CD4-positive, alpha-beta T cell treated with Interferon gamma for 1 hour (primary cell): ENCODE measurements around the gene LRRC47.

Experiments
- DNase-seq: peaks from one replicate; pipeline ENCODE4 v3.0.0-alpha.2; 2020

Gene LRRC47

DNA sequence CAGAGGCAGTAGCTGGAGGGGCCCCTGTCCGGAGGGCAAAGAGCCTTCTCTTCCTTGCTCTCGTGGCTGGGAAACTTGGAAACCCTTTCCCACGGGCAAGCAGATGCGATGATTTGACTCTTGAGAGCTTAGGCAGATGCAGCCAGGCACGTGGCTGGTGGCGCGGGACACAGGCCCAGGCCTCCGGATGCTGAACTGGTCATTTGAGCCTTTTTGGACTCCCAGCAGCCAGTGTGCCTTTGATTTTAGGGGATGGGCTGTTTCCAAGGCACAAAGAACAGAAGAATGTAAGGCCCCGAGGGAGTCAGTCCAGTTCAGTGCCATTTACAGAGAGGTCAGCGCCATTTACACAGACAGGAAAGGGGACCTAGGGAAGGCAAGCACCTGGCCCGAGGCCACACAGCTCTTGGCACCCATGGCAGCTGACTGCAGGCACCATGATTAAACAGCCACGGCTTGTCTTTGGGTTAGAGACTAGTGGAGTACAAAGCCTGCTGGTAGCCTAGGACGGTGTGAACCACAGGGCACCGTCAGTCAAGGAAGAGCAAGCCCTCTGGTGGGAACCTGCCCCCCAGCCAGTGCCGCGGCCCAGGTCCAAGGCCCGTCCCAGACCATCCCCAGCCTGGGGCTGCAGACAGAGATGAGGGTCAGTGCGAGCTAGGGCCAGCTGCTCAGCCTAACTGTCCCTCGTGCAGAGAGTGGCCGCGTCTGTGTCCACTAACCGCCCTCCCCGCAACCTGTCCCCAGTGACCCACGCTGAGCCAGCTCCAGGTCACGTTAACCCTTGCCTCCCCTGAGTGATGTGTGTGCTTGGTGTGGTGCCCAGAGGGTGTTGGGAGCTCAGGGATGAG, 64.5 kb downstream of the LRRC47 start:
- DNase-seq = no peak

DNA sequence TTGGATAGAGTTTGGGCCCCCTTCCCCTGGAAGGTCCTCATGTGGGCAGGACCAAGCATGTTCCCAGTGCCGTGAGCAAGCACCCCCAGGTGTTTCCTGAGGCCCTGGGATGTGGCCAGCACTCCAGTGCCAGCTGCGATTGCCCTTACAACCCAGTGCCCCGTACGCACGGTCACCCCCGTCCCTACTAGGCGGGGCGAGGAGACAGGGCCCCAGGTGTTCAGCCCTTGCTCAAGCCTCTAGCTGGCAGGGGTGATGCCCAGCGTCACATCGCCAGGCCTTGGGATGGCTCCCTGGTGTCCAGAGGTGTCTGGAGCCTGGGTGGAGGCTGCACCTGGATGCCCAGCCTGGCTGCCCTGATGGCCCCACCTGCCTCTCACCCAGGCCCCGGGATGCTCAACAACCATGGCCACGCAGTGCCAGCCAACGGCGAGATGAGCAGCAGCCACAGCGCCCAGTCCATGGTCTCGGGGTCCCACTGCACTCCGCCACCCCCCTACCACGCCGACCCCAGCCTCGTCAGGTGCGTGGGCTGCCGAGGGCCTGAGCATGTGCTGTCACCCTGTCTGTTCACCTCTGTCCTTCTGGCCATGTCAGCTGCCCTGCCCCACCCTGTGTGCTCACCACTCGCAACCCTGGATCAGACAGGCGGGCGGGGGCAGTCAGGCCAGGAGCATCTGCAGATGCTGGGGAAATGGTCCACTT, 65.6 kb downstream of the LRRC47 start:
- no peak for DNase-seq

DNA sequence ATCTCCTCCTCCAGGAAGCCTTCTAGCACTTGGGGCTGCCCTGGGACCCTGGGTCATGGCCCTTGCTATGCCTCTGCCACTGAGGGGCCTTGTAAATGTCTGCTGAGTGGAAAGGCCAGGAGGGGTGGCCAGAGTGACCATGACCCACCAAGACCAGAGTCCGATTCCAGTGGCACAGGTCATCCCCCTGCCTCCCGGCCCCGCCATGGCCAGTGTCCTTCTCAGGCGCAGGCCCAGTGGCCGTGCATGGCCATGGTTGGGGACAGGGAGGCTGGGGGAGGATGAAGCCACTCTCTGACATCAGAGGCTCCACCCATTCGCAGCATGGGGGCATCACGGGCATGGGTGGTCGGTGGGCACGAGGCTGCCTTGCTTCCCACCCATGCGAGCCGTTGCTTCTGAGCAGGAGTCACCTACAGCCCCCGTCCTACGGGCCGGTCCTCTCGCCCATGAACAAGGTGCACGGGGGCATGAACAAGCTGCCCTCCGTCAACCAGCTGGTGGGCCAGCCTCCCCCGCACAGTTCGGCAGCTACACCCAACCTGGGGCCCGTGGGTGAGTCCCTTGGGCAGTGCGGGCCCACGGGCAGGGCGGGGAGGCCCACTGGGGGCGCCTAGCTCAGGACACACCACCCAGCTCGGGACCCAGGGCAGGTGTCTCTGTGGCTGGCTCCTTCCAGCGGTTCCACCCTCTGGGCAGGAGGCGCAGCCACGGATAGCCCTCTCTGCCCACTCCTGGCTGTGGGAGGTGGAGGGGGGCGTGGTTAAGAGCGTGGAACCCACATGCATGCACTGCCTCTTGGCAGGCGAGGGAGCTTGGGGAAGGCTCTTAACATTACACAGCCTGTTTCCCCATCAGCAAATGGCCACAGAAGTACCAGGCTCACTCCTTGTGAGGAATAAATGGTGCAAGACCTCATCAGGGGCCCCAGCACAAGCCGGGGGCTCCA, 66.4 kb downstream of the LRRC47 start:
- DNase-seq = no peak
